SK-N-SH treated with all-trans-retinoic acid at 6 μM for 48 hours (cell line): Measurements from ENCODE around the gene POU2F1.

Experiments
- ATAC-seq: fragments of 200-7000 bp; cut with Tn5 transposase; 3 replicates; pipeline ENCODE4 v1.9.1; 2020; ENCODE audit warnings: mild to moderate bottlenecking, moderate library complexity
- ARNTL ChIP-seq: fragments of 450-650 bp; formaldehyde crosslinking; IDR thresholded peaks from 2 replicates; pipeline ENCODE4 v1.5.0; 2020; ENCODE audit warnings: low read depth, mild to moderate bottlenecking, moderate library complexity, borderline replicate concordance
- BACH2 ChIP-seq: fragments of 250-450 bp; sonication (Bioruptor Pico); IDR thresholded peaks from 2 replicates; pipeline ENCODE4 v1.9.0; 2021; ENCODE audit warnings: mild to moderate bottlenecking, borderline replicate concordance
- CSDC2 ChIP-seq: fragments of 250-450 bp; sonication (Bioruptor Pico); IDR thresholded peaks from 2 replicates; pipeline ENCODE4 v1.5.0; 2020; ENCODE audit warnings: mild to moderate bottlenecking, moderate library complexity
- ESRRG ChIP-seq: fragments of 250-450 bp; sonication (Bioruptor Pico); IDR thresholded peaks from 2 replicates; pipeline ENCODE4 v1.6.1; 2021; ENCODE audit warnings: mild to moderate bottlenecking
- GLIS3 ChIP-seq: fragments of 250-450 bp; sonication (Bioruptor Pico); IDR thresholded peaks from 2 replicates; pipeline ENCODE4 v1.5.0; 2020; ENCODE audit warnings: mild to moderate bottlenecking, moderate library complexity
- ISL1 ChIP-seq: fragments of 250-450 bp; sonication (Bioruptor Pico); IDR thresholded peaks from 2 replicates; pipeline ENCODE4 v2.1.2; 2022; ENCODE audit warnings: mild to moderate bottlenecking, moderate library complexity
- OSR1 ChIP-seq: fragments of 250-450 bp; sonication (Bioruptor Pico); IDR thresholded peaks from 2 replicates; pipeline ENCODE4 v1.8.0; 2022; ENCODE audit warnings: moderate library complexity, mild to moderate bottlenecking, inconsistent platforms
- PPARA ChIP-seq: fragments of 250-450 bp; sonication (Bioruptor Pico); IDR thresholded peaks from 2 replicates; pipeline ENCODE4 v1.5.0; 2020; ENCODE audit warnings: mild to moderate bottlenecking, borderline replicate concordance
- RARB ChIP-seq: fragments of 250-450 bp; sonication (Bioruptor Pico); IDR thresholded peaks from 2 replicates; pipeline ENCODE4 v1.8.0; 2021; ENCODE audit warnings: mild to moderate bottlenecking, moderate library complexity
- SNAI2 ChIP-seq: fragments of 250-450 bp; sonication (Bioruptor Pico); IDR thresholded peaks from 2 replicates; pipeline ENCODE4 v1.5.0; 2020; ENCODE audit warnings: mild to moderate bottlenecking, moderate library complexity
- TCF4 ChIP-seq: fragments of 250-450 bp; sonication (Bioruptor Pico); IDR thresholded peaks from 2 replicates; pipeline ENCODE4 v1.8.0; 2021; ENCODE audit warnings: mild to moderate bottlenecking, moderate library complexity, borderline replicate concordance
- TOX ChIP-seq: fragments of 250-450 bp; sonication (Bioruptor Pico); IDR thresholded peaks from 2 replicates; pipeline ENCODE4 v1.8.0; 2021; ENCODE audit warnings: mild to moderate bottlenecking, moderate library complexity, borderline replicate concordance
- ZC3H10 ChIP-seq: fragments of 250-450 bp; sonication (Bioruptor Pico); IDR thresholded peaks from 2 replicates; pipeline ENCODE4 v1.5.1; 2021; ENCODE audit warnings: mild to moderate bottlenecking, moderate library complexity
- ZFP3 ChIP-seq: fragments of 250-450 bp; sonication (Bioruptor Pico); IDR thresholded peaks from 2 replicates; pipeline ENCODE4 v1.5.0; 2020; ENCODE audit warnings: mild to moderate bottlenecking, moderate library complexity
- ZFP30 ChIP-seq: fragments of 450-650 bp; formaldehyde crosslinking; IDR thresholded peaks from 2 replicates; pipeline ENCODE4 v1.5.0; 2022; ENCODE audit warnings: mild to moderate bottlenecking, moderate library complexity
- ZNF565 ChIP-seq: fragments of 450-650 bp; formaldehyde crosslinking; conservative IDR thresholded peaks from 2 replicates; pipeline ENCODE4 v1.5.0; 2020; ENCODE audit warnings: low read depth, mild to moderate bottlenecking, moderate library complexity
- ZNF70 ChIP-seq: fragments of 450-650 bp; formaldehyde crosslinking; IDR thresholded peaks from 2 replicates; pipeline ENCODE4 v1.5.0; 2020; ENCODE audit warnings: mild to moderate bottlenecking, moderate library complexity
- ZNF8 ChIP-seq: fragments of 450-650 bp; formaldehyde crosslinking; IDR thresholded peaks from 2 replicates; pipeline ENCODE4 v1.5.0; 2020; ENCODE audit warnings: mild to moderate bottlenecking, moderate library complexity
- TF ChIP-seq, protein P1 (sequence below): fragments of 250-450 bp; sonication (Bioruptor Pico); IDR thresholded peaks from 2 replicates; pipeline ENCODE4 v1.8.0; 2020; ENCODE audit warnings: mild to moderate bottlenecking, moderate library complexity, borderline replicate concordance
- TF ChIP-seq, protein P2 (sequence below): fragments of 250-450 bp; sonication (Bioruptor Pico); IDR thresholded peaks from 2 replicates; pipeline ENCODE4 v1.5.1; 2021; ENCODE audit warnings: mild to moderate bottlenecking, moderate library complexity
- TF ChIP-seq, protein P3 (sequence below): fragments of 250-450 bp; sonication (Bioruptor Pico); IDR thresholded peaks from 2 replicates; pipeline ENCODE4 v1.8.0; 2021; ENCODE audit warnings: low read depth, mild to moderate bottlenecking, moderate library complexity, borderline replicate concordance
- TF ChIP-seq, protein P4 (sequence below): fragments of 250-450 bp; sonication (Bioruptor Pico); IDR thresholded peaks from 2 replicates; pipeline ENCODE4 v1.5.1; 2020; ENCODE audit warnings: low read depth, mild to moderate bottlenecking, moderate library complexity
- TF ChIP-seq, protein P5 (sequence below): fragments of 250-450 bp; sonication (Bioruptor Pico); IDR thresholded peaks from 2 replicates; pipeline ENCODE4 v1.5.0; 2020; ENCODE audit warnings: mild to moderate bottlenecking, moderate library complexity

Gene POU2F1

DNA sequence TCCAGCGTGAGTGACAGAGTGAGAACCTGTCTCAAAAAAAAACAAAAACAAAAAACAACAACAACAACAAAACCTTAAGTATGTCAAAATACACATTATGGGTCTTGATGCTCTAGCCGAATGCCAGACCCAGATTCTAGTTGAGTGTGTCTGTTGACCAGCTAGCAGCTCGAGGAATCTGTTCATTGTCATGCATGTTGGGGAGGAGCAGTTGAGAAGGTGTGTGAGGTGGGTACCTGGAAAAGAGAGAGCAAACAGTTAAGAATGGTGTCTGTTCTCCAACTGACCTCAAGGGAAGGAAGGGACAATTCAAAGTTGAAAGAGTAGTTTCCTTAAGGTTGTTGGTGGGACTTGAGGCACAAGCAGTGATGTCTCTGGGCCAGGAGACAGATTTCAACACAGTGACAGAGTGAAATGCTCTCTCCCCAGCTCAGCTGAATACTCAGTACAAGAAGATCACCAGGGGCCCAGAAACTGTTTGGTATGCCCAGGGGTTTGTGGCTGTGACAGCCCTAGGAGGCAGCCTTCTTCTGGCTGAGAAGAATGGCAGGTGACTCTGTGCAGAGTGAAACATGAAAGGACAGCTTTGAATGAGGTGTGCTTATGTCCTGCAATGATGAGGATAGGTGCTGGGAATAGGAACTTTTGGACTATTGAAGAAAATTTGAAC, 14.4 kb upstream of the POU2F1 start:
- ATAC-seq = no peak

DNA sequence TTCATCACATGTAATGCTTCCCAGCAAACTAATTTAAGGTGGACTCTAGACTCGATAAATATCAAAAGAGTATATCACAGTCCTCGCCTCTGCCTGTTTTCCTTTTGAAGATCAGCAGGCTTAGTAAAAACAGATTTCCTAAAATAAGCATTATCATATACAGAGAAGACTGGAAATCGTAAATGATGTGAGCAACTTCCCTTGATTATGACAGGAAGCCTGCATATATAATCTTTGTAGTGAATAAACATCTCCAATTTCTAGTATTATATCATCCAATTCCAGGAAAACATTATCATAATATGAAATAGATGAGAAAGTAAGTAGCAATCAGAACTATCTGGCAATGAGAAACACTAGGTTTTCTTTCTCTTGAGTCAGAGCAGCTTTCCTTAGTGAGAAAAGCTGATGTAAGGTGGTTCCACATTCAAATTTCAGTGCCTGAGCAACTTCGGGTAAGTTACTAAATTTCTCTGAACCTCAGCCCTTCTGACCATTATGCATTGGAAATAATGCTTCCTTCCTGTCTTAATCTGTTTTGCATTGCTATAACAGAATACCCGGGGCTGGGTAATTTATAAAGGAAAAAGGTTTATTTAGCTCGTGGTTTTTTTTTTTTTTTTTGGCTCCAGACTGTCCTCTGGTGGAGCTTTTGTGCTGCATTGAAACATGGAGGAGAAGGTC, 12.6 kb upstream of the POU2F1 start:
- no peak for ATAC-seq
- no peak for TF ChIP-seq ESRRG (CRISPR knock-in tag)
- no peak for TF ChIP-seq ZNF565 (CRISPR knock-in tag)
- TF ChIP-seq, protein P1, sequence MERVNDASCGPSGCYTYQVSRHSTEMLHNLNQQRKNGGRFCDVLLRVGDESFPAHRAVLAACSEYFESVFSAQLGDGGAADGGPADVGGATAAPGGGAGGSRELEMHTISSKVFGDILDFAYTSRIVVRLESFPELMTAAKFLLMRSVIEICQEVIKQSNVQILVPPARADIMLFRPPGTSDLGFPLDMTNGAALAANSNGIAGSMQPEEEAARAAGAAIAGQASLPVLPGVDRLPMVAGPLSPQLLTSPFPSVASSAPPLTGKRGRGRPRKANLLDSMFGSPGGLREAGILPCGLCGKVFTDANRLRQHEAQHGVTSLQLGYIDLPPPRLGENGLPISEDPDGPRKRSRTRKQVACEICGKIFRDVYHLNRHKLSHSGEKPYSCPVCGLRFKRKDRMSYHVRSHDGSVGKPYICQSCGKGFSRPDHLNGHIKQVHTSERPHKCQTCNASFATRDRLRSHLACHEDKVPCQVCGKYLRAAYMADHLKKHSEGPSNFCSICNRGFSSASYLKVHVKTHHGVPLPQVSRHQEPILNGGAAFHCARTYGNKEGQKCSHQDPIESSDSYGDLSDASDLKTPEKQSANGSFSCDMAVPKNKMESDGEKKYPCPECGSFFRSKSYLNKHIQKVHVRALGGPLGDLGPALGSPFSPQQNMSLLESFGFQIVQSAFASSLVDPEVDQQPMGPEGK (CRISPR knock-in tag) = no peak
- no peak for TF ChIP-seq ZFP30 (CRISPR knock-in tag)
- TF ChIP-seq RARB (CRISPR knock-in tag) = no peak
- TF ChIP-seq CSDC2 (CRISPR knock-in tag) = no peak
- TF ChIP-seq TOX = no peak
- TF ChIP-seq, protein P2, sequence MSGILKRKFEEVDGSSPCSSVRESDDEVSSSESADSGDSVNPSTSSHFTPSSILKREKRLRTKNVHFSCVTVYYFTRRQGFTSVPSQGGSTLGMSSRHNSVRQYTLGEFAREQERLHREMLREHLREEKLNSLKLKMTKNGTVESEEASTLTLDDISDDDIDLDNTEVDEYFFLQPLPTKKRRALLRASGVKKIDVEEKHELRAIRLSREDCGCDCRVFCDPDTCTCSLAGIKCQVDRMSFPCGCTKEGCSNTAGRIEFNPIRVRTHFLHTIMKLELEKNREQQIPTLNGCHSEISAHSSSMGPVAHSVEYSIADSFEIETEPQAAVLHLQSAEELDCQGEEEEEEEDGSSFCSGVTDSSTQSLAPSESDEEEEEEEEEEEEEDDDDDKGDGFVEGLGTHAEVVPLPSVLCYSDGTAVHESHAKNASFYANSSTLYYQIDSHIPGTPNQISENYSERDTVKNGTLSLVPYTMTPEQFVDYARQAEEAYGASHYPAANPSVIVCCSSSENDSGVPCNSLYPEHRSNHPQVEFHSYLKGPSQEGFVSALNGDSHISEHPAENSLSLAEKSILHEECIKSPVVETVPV (CRISPR knock-in tag) = no peak
- TF ChIP-seq, protein P3, sequence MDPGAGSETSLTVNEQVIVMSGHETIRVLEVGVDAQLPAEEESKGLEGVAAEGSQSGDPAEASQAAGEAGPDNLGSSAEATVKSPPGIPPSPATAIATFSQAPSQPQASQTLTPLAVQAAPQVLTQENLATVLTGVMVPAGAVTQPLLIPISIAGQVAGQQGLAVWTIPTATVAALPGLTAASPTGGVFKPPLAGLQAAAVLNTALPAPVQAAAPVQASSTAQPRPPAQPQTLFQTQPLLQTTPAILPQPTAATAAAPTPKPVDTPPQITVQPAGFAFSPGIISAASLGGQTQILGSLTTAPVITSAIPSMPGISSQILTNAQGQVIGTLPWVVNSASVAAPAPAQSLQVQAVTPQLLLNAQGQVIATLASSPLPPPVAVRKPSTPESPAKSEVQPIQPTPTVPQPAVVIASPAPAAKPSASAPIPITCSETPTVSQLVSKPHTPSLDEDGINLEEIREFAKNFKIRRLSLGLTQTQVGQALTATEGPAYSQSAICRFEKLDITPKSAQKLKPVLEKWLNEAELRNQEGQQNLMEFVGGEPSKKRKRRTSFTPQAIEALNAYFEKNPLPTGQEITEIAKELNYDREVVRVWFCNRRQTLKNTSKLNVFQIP (CRISPR knock-in tag) = no peak
- no peak for TF ChIP-seq TCF4 (CRISPR knock-in tag)
- no peak for TF ChIP-seq BACH2 (CRISPR knock-in tag)
- TF ChIP-seq, protein P4, sequence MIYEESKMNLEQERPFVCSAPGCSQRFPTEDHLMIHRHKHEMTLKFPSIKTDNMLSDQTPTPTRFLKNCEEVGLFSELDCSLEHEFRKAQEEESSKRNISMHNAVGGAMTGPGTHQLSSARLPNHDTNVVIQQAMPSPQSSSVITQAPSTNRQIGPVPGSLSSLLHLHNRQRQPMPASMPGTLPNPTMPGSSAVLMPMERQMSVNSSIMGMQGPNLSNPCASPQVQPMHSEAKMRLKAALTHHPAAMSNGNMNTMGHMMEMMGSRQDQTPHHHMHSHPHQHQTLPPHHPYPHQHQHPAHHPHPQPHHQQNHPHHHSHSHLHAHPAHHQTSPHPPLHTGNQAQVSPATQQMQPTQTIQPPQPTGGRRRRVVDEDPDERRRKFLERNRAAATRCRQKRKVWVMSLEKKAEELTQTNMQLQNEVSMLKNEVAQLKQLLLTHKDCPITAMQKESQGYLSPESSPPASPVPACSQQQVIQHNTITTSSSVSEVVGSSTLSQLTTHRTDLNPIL (CRISPR knock-in tag) = no peak
- no peak for TF ChIP-seq GLIS3 (CRISPR knock-in tag)

More for the DNA sequence above, 14.4 kb upstream of the POU2F1 start:
- TF ChIP-seq, protein P1 (CRISPR knock-in tag) = no peak
- TF ChIP-seq BACH2 (CRISPR knock-in tag) (no peak), ZNF8 (CRISPR knock-in tag) (no peak), GLIS3 (CRISPR knock-in tag) (no peak), ISL1 (no peak), RARB (CRISPR knock-in tag) (no peak), ARNTL (no peak), ZNF565 (CRISPR knock-in tag) (no peak), ZFP30 (CRISPR knock-in tag) (no peak), ZFP3 (CRISPR knock-in tag) (no peak), ZC3H10 (no peak), PPARA (no peak), SNAI2 (no peak), CSDC2 (CRISPR knock-in tag) (no peak), TOX (no peak), OSR1 (CRISPR knock-in tag) (no peak), ZNF70 (CRISPR knock-in tag) (no peak)
- TF ChIP-seq, protein P3 (CRISPR knock-in tag) = no peak
- TF ChIP-seq, protein P5, sequence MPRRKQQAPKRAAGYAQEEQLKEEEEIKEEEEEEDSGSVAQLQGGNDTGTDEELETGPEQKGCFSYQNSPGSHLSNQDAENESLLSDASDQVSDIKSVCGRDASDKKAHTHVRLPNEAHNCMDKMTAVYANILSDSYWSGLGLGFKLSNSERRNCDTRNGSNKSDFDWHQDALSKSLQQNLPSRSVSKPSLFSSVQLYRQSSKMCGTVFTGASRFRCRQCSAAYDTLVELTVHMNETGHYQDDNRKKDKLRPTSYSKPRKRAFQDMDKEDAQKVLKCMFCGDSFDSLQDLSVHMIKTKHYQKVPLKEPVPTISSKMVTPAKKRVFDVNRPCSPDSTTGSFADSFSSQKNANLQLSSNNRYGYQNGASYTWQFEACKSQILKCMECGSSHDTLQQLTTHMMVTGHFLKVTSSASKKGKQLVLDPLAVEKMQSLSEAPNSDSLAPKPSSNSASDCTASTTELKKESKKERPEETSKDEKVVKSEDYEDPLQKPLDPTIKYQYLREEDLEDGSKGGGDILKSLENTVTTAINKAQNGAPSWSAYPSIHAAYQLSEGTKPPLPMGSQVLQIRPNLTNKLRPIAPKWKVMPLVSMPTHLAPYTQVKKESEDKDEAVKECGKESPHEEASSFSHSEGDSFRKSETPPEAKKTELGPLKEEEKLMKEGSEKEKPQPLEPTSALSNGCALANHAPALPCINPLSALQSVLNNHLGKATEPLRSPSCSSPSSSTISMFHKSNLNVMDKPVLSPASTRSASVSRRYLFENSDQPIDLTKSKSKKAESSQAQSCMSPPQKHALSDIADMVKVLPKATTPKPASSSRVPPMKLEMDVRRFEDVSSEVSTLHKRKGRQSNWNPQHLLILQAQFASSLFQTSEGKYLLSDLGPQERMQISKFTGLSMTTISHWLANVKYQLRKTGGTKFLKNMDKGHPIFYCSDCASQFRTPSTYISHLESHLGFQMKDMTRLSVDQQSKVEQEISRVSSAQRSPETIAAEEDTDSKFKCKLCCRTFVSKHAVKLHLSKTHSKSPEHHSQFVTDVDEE (CRISPR knock-in tag) = no peak
- TF ChIP-seq, protein P4 (CRISPR knock-in tag) = no peak
